Panc1 (cell line): ENCODE results near the gene ISLR2. TPM values are rescaled to one million over a fixed set of nuclear protein-coding genes. Genes with fewer than 3 reads are reported as not detected.

ENCODE experiments used
- ATAC-seq: fragments of 200-7000 bp; cut with Tn5 transposase; 2 replicates; pipeline ENCODE4 v1.9.1; 2020; ENCODE audit warnings: mild to moderate bottlenecking, moderate library complexity
- BruUV-seq: library from RNA; stranded (reverse); fragments of 400-500 nt; replicated peaks from 2 replicates; lab custom pipeline; 2021; lab: Mats Ljungman, UMichigan
- CTCF ChIA-PET: fragments of 300-600 bp; sonication (Branson Sonifier 250); formaldehyde crosslinking; loops from one replicate; lab custom pipeline; 2022; ENCODE audit warnings: antibody characterized with exemption; lab: Charles Lee
- POLR2A ChIA-PET: fragments of 300-600 bp; sonication (Branson Sonifier 250); formaldehyde crosslinking; loops from one replicate; lab custom pipeline; 2022; ENCODE audit warnings: antibody characterized with exemption; lab: Charles Lee
- DNase-seq: peaks from one replicate; pipeline ENCODE4 v3.0.0-alpha.2; 2010; ENCODE audit warnings: low read depth, low spot score
- H3K27ac ChIP-seq: 2 replicates; pipeline ENCODE4 v1.5.1; 2011; ENCODE audit warnings: mild to moderate bottlenecking, low read length, inconsistent platforms
- H3K27me3 ChIP-seq: fragments of 200-500 bp; sonication (Bioruptor generic); 2 replicates; pipeline ENCODE4 v1.6.0; 2014; ENCODE audit warnings: low read length, inconsistent platforms; ENCODE audit not compliant: control insufficient read depth, insufficient read depth
- H3K36me3 ChIP-seq: fragments of 200-500 bp; sonication (Bioruptor generic); 2 replicates; pipeline ENCODE4 v1.5.1; 2014; ENCODE audit warnings: inconsistent platforms, mild to moderate bottlenecking, low read length, moderate library complexity; ENCODE audit not compliant: control insufficient read depth, insufficient read depth
- H3K4me1 ChIP-seq: 2 replicates; pipeline ENCODE4 v1.5.1; 2011; ENCODE audit warnings: inconsistent platforms, mild to moderate bottlenecking, low read length, moderate library complexity; ENCODE audit not compliant: control insufficient read depth, insufficient read depth
- H3K4me3 ChIP-seq, 2 experiments: 2 replicates each; pipeline ENCODE4 v1.5.1; 2011 to 2012; ENCODE audit warnings: low read depth in 2 of 2, low read length in 2 of 2, mild to moderate bottlenecking in 2 of 2, inconsistent platforms in 1 of 2, moderate library complexity in 1 of 2
- H3K9me3 ChIP-seq: fragments of 200-500 bp; sonication (Bioruptor generic); 2 replicates; pipeline ENCODE4 v1.5.1; 2014; ENCODE audit warnings: low read depth, mild to moderate bottlenecking, inconsistent platforms, low read length, moderate library complexity; ENCODE audit not compliant: control insufficient read depth, insufficient read depth
- CTCF ChIP-seq: fragments of 450-650 bp; IDR thresholded peaks from 2 replicates; pipeline ENCODE4 v1.5.1; 2017; ENCODE audit warnings: mild to moderate bottlenecking
- POLR2AphosphoS5 ChIP-seq: IDR thresholded peaks from 2 replicates; pipeline ENCODE4 v1.6.1; 2012; ENCODE audit warnings: mild to moderate bottlenecking, low read depth, low read length, moderate library complexity
- REST ChIP-seq, 2 experiments: IDR thresholded peaks; 2 replicates each; pipeline ENCODE4 v1.6.1; 2011 to 2012; ENCODE audit warnings: low read depth in 2 of 2, control low read depth in 1 of 2, low read length in 1 of 2, mild to moderate bottlenecking in 1 of 2, moderate library complexity in 1 of 2; ENCODE audit not compliant: insufficient read depth in 1 of 2
- SIN3A ChIP-seq: IDR thresholded peaks from 2 replicates; pipeline ENCODE4 v1.6.1; 2012; ENCODE audit warnings: low read depth, mild to moderate bottlenecking, low read length, moderate library complexity, borderline replicate concordance; ENCODE audit not compliant: insufficient read depth
- TCF7L2 ChIP-seq: IDR thresholded peaks from 2 replicates; pipeline ENCODE4 v1.6.1; 2011; ENCODE audit warnings: mild to moderate bottlenecking, low read depth, low read length, inconsistent platforms
- in situ Hi-C: cut with HindIII; loops from 2 replicates; pipeline ENCODE4 v1.10.0; 2016; ENCODE audit warnings: low sequenced_read_pairs, low pct_unique_long_range_greater_than_20kb
- intact Hi-C: fragments of 100-400 bp; cut with micrococcal nuclease; formaldehyde crosslinking; loops from one replicate; pipeline ENCODE4 v1.10.0; 2022; ENCODE audit not compliant: unreplicated experiment
- total RNA-seq: library from RNA; stranded (reverse); gene quantifications from one replicate; pipeline ENCODE4 v1.2.1, GENCODE V29; 2021; ENCODE audit not compliant: unreplicated experiment

The ISLR2 gene
- total RNA-seq, 1 experiment from 2014 or later, result 0.36 TPM

GRCh38 chr15:74168711-74169126, 38.3 kb downstream of the ISLR2 start:
- CTCF ChIA-PET, result no interaction called here
- Histone ChIP-seq H3K27me3 (no peaks in the 10 kb centered on the region), H3K9me3 (no peaks in the 10 kb centered on the region), H3K4me1 (no peaks in the 10 kb centered on the region), H3K36me3 (no peaks in the 10 kb centered on the region), H3K27ac (no peak overlapping the region), H3K4me3 (no peak overlapping the region)
- DNase-seq, result no peak
- in situ Hi-C loops, result no loop called here
- intact Hi-C loops, result no loop called here
- TF ChIP-seq TCF7L2 (no peak), POLR2AphosphoS5 (no peak)
- no TSS peak for BruUV-seq
- POLR2A ChIA-PET, result no interaction called here
- no peak for ATAC-seq

- in situ Hi-C loops, result no loop called here
- CTCF ChIA-PET, result no interaction called here
- no peak for ATAC-seq
These were observed 39.9 kb downstream of the ISLR2 start for GRCh38 chr15:74170071-74170844.

More at GRCh38 chr15:74170071-74170844, 39.9 kb downstream of the ISLR2 start:
- no TSS peak for BruUV-seq
- Histone ChIP-seq H3K4me1 (no peaks in the 10 kb centered on the region), H3K27me3 (no peaks in the 10 kb centered on the region), H3K9me3 (no peaks in the 10 kb centered on the region), H3K4me3 (no peak overlapping the region), H3K36me3 (no peaks in the 10 kb centered on the region), H3K27ac (no peak overlapping the region)
- POLR2A ChIA-PET, result no interaction called here
- no peak for DNase-seq
- TF ChIP-seq SIN3A, result no peak
- no peak for TF ChIP-seq REST (IDR thresholded peaks at IDR 0.05; ENCODE audit: insufficient read depth in 1 of 2, low read depth in 2 of 2, low read length in 1 of 2)
- TF ChIP-seq TCF7L2, result no peak
- no peak for TF ChIP-seq POLR2AphosphoS5
- TF ChIP-seq CTCF, result no peak
- intact Hi-C loops, result no loop called here
